IMR-90 (cell line): ENCODE data around the gene PEX14. TPM values are rescaled to one million over a fixed set of nuclear protein-coding genes. Genes with fewer than 3 reads are reported as not detected.

Source experiments
- ATAC-seq: fragments of 200-7000 bp; cut with Tn5 transposase; 2 replicates; pipeline ENCODE4 v1.9.1; 2020; ENCODE audit warnings: low read depth, mild to moderate bottlenecking, moderate library complexity
- BruUV-seq: library from RNA; stranded (reverse); fragments of 400-500 nt; replicated peaks from 2 replicates; lab custom pipeline; 2021; lab: Mats Ljungman, UMichigan
- CTCF ChIA-PET: fragments of 300-600 bp; formaldehyde crosslinking; extraction: SDS; loops from one replicate; lab custom pipeline; 2021; ENCODE audit warnings: antibody characterized with exemption; lab: Yijun Ruan, JAX
- POLR2A ChIA-PET: fragments of 300-600 bp; sonication (Branson Sonifier 250); formaldehyde crosslinking; loops from one replicate; lab custom pipeline; 2022; ENCODE audit warnings: antibody characterized with exemption; ENCODE audit not compliant: unreplicated experiment; lab: Charles Lee
- DNase-seq: peaks from one replicate; pipeline ENCODE4 v3.0.0; 2013
- H2AFZ ChIP-seq: replicated peaks from 2 replicates; pipeline ENCODE3; 2013; ENCODE audit warnings: low read length, mild to moderate bottlenecking; ENCODE audit not compliant: poor library complexity
- H2AK5ac ChIP-seq: 2 replicates; pipeline ENCODE4 v1.6.1; 2013; ENCODE audit warnings: low read depth, low read length, inconsistent platforms
- H2AK9ac ChIP-seq: replicated peaks from 2 replicates; pipeline ENCODE3; 2013; ENCODE audit warnings: mild to moderate bottlenecking, low read depth, low read length, moderate library complexity; ENCODE audit not compliant: poor library complexity
- H2BK120ac ChIP-seq: 2 replicates; pipeline ENCODE4 v1.6.1; 2013; ENCODE audit warnings: low read depth, low read length, inconsistent platforms
- H2BK15ac ChIP-seq: 3 replicates; pipeline ENCODE4 v1.6.1; 2013; ENCODE audit warnings: low read depth, low read length, inconsistent platforms
- H2BK20ac ChIP-seq: 2 replicates; pipeline ENCODE4 v1.6.1; 2013; ENCODE audit warnings: low read depth, mild to moderate bottlenecking, inconsistent platforms, low read length, moderate library complexity
- H2BK5ac ChIP-seq: 2 replicates; pipeline ENCODE4 v1.6.1; 2013; ENCODE audit warnings: mild to moderate bottlenecking, low read depth, low read length, inconsistent platforms; ENCODE audit not compliant: poor library complexity, severe bottlenecking
- H3K14ac ChIP-seq: replicated peaks from 2 replicates; pipeline ENCODE4 v1.6.1; 2013; ENCODE audit warnings: low read depth, low read length, inconsistent platforms
- H3K18ac ChIP-seq: 2 replicates; pipeline ENCODE4 v1.6.1; 2013; ENCODE audit warnings: low read depth, low read length, control low read depth
- H3K23ac ChIP-seq: 2 replicates; pipeline ENCODE4 v1.6.1; 2013; ENCODE audit warnings: low read depth, low read length, inconsistent platforms
- H3K27ac ChIP-seq: 2 replicates; pipeline ENCODE4 v1.5.1; 2013; ENCODE audit warnings: mild to moderate bottlenecking, control low read depth, low read length; ENCODE audit not compliant: insufficient read depth
- H3K27me3 ChIP-seq: 2 replicates; pipeline ENCODE4 v1.6.1; 2013; ENCODE audit warnings: low read length; ENCODE audit not compliant: control insufficient read depth, insufficient read depth
- H3K36me3 ChIP-seq: 2 replicates; pipeline ENCODE4 v1.6.1; 2013; ENCODE audit warnings: low read length, mixed read lengths; ENCODE audit not compliant: control insufficient read depth, insufficient read depth
- H3K4ac ChIP-seq: 2 replicates; pipeline ENCODE4 v1.6.1; 2013; ENCODE audit warnings: low read depth, low read length, inconsistent platforms
- H3K4me1 ChIP-seq: 2 replicates; pipeline ENCODE4 v1.6.1; 2013; ENCODE audit warnings: low read length, mixed read lengths; ENCODE audit not compliant: control insufficient read depth, insufficient read depth
- H3K4me2 ChIP-seq: 2 replicates; pipeline ENCODE4 v1.6.1; 2013; ENCODE audit warnings: low read depth, mild to moderate bottlenecking, control low read depth, low read length, moderate library complexity
- H3K4me3 ChIP-seq: 2 replicates; pipeline ENCODE4 v1.5.1; 2013; ENCODE audit warnings: low read depth, mild to moderate bottlenecking, control low read depth, low read length, moderate library complexity; ENCODE audit not compliant: insufficient read depth
- H3K56ac ChIP-seq: 2 replicates; pipeline ENCODE4 v1.6.1; 2013; ENCODE audit warnings: low read length, inconsistent platforms; ENCODE audit not compliant: insufficient read depth; ENCODE audit errors: extremely low read depth
- H3K79me1 ChIP-seq, 2 experiments: 2 replicates each; pipeline ENCODE4 v1.6.1; 2013; ENCODE audit warnings: low read length in 2 of 2, inconsistent platforms in 1 of 2, low read depth in 1 of 2
- H3K9ac ChIP-seq: 2 replicates; pipeline ENCODE4 v1.6.1; 2013; ENCODE audit warnings: low read depth, low read length, control low read depth
- H3K9me1 ChIP-seq: 2 replicates; pipeline ENCODE4 v1.6.1; 2013; ENCODE audit warnings: low read length, inconsistent platforms; ENCODE audit not compliant: insufficient read depth
- H3K9me3 ChIP-seq: 2 replicates; pipeline ENCODE4 v1.6.1; 2013; ENCODE audit warnings: low read length; ENCODE audit not compliant: control insufficient read depth, insufficient read depth
- H4K20me1 ChIP-seq: 2 replicates; pipeline ENCODE4 v1.6.1; 2013; ENCODE audit warnings: low read length, inconsistent platforms; ENCODE audit not compliant: insufficient read depth
- H4K5ac ChIP-seq: 2 replicates; pipeline ENCODE4 v1.6.1; 2013; ENCODE audit warnings: mild to moderate bottlenecking, low read depth, low read length, control low read depth
- H4K8ac ChIP-seq, 2 experiments: 2 replicates each; pipeline ENCODE4 v1.6.1; 2013; ENCODE audit warnings: low read depth in 2 of 2, low read length in 2 of 2, control low read depth in 1 of 2, inconsistent platforms in 1 of 2
- H4K91ac ChIP-seq: 2 replicates; pipeline ENCODE4 v1.6.1; 2013; ENCODE audit warnings: low read depth, low read length, inconsistent platforms; ENCODE audit not compliant: insufficient read depth
- CHD1 ChIP-seq: IDR thresholded peaks from 2 replicates; pipeline ENCODE4 v1.6.1; 2012; ENCODE audit warnings: low read depth, low read length, improper control_type of control experiment
- MAFK ChIP-seq: IDR thresholded peaks from 2 replicates; pipeline ENCODE4 v1.6.1; 2012; ENCODE audit warnings: low read depth, low read length, improper control_type of control experiment
- MAZ ChIP-seq: IDR thresholded peaks from 2 replicates; pipeline ENCODE4 v1.6.1; 2012; ENCODE audit warnings: low read depth, mild to moderate bottlenecking, low read length, improper control_type of control experiment, moderate library complexity, borderline replicate concordance
- NFE2L2 ChIP-seq: fragments of 150-350 bp; IDR thresholded peaks from 2 replicates; pipeline ENCODE4 v1.6.1; 2016; ENCODE audit warnings: low read depth, mild to moderate bottlenecking, low read length
- POLR2A ChIP-seq: IDR thresholded peaks from 2 replicates; pipeline ENCODE4 v1.6.1; 2012; ENCODE audit warnings: mild to moderate bottlenecking, low read depth, low read length
- RAD21 ChIP-seq: IDR thresholded peaks from 2 replicates; pipeline ENCODE4 v1.6.1; 2012; ENCODE audit warnings: low read length, improper control_type of control experiment
- RCOR1 ChIP-seq: IDR thresholded peaks from 2 replicates; pipeline ENCODE4 v1.6.1; 2012; ENCODE audit warnings: mild to moderate bottlenecking, low read length, improper control_type of control experiment; ENCODE audit not compliant: insufficient replicate concordance
- RFX5 ChIP-seq: IDR thresholded peaks from 2 replicates; pipeline ENCODE4 v1.8.0; 2012; ENCODE audit warnings: low read depth, mild to moderate bottlenecking, low read length, moderate library complexity
- SMC3 ChIP-seq: fragments of 150-350 bp; IDR thresholded peaks from 2 replicates; pipeline ENCODE4 v1.6.1; 2016; ENCODE audit warnings: low read depth, mild to moderate bottlenecking, antibody characterized with exemption, low read length, moderate library complexity
- WGBS, 2 experiments: methylation state at CpG; one replicate each; pipeline versions ENCODE4 v1.1.5 to v1.1.7; 2013; ENCODE audit warnings: missing lambda C conversion rate in 2 of 2; ENCODE audit not compliant: insufficient read length in 1 of 2; ENCODE audit errors: extremely low coverage in 2 of 2; 5-methylcytosine and 5-hydroxymethylcytosine counted together
- dilution Hi-C: fragments of 300-500 bp; cut with HindIII; formaldehyde crosslinking; loops from one replicate; pipeline ENCODE4 v1.14.3; 2018; ENCODE audit warnings: low sequenced_read_pairs; ENCODE audit not compliant: unreplicated experiment
- in situ Hi-C: fragments of 300-500 bp; cut with MboI; formaldehyde crosslinking; loops from 3 replicates; pipeline ENCODE4 v1.14.3; 2019; ENCODE audit warnings: low sequenced_read_pairs, inconsistent platforms, mixed read lengths
- intact Hi-C: fragments of 100-400 bp; cut with micrococcal nuclease; formaldehyde crosslinking; loops from 2 replicates; pipeline ENCODE4 v1.10.0; 2022
- polyA plus RNA-seq, 3 experiments: library from polyadenylated mRNA; depleted of rRNA; stranded (reverse); fragments of >200 nt; gene quantifications; 2 replicates each; pipeline ENCODE4 v1.2.3, GENCODE V29; 2012; ENCODE audit warnings: low replicate concordance in 1 of 3
- total RNA-seq: library from RNA; depleted of rRNA; stranded (reverse); fragments of >200 nt; gene quantifications from 2 replicates; pipeline ENCODE4 v1.2.3, GENCODE V29; 2012
- TF ChIP-seq, protein P1 (sequence below): fragments of 150-350 bp; IDR thresholded peaks from 2 replicates; pipeline ENCODE4 v1.6.1; 2017; ENCODE audit warnings: mild to moderate bottlenecking, antibody characterized with exemption, low read length, low read depth
- TF ChIP-seq, protein P2 (sequence below): fragments of 150-350 bp; IDR thresholded peaks from 2 replicates; pipeline ENCODE4 v1.6.1; 2016; ENCODE audit warnings: low read depth, mild to moderate bottlenecking, low read length, moderate library complexity, borderline replicate concordance

PEX14 gene
- total and polyA plus RNA-seq, 2 of the 4 experiments (the other 2 are of a cell fraction) = 9.5 to 22.5 TPM

GRCh38 chr1:10521537-10522157, 46.9 kb downstream of the PEX14 start:
- WGBS, 2 experiments = 94% methylated on average over 3 of the region's 8 CpGs; no CpG with 5 or more reads in 1 of the 2 experiments
- Histone ChIP-seq H4K20me1 (peaks cover 5% of the 10 kb centered on the region), H2BK120ac (no peak overlapping the region), H4K8ac (no peak overlapping the region), H2AK9ac (no peak overlapping the region), H2BK5ac (no peak overlapping the region), H3K4ac (no peak overlapping the region), H3K79me1 (peaks cover 31 to 44% of the 10 kb centered on the region in 2 experiments), H2AK5ac (no peak overlapping the region), H3K36me3 (no peaks in the 10 kb centered on the region), H3K14ac (no peak overlapping the region), H2AFZ (no peak overlapping the region), H3K56ac (no peak overlapping the region), H4K91ac (no peak overlapping the region), H3K18ac (no peak overlapping the region), H3K9ac (no peak overlapping the region), H3K9me1 (peaks cover 3% of the 10 kb centered on the region; the same call in 1 of the 2 replicates), H3K9me3 (no peaks in the 10 kb centered on the region), H3K4me3 (no peak overlapping the region), H3K4me1 (0 out of 2 replicates have a peak, but pooled peaks cover 3% of the 10 kb centered on the region), H2BK15ac (no peak overlapping the region), H3K4me2 (no peak overlapping the region), H3K27me3 (no peaks in the 10 kb centered on the region), H3K27ac (no peak overlapping the region), H3K23ac (no peak overlapping the region), H4K5ac (no peak overlapping the region), H2BK20ac (no peak overlapping the region)
- intact Hi-C loops = no loop called here
- no peak for ATAC-seq
- no TSS peak for BruUV-seq
- ChIA-PET CTCF (interaction anchor here (0.7 kb wide), 1 partner anchor 9 kb away, joined by 3 read pairs; no protein-coding TSS in a partner anchor), POLR2A (no interaction called here)
- dilution Hi-C loops = no loop called here
- DNase-seq = no peak
- TF ChIP-seq NFE2L2 (no peak), SMC3 (no peak), CHD1 (no peak), RAD21 (no peak), RCOR1 (no peak), RFX5 (no peak), MAZ (no peak), MAFK (no peak), POLR2A (no peak)
- TF ChIP-seq, protein P1, sequence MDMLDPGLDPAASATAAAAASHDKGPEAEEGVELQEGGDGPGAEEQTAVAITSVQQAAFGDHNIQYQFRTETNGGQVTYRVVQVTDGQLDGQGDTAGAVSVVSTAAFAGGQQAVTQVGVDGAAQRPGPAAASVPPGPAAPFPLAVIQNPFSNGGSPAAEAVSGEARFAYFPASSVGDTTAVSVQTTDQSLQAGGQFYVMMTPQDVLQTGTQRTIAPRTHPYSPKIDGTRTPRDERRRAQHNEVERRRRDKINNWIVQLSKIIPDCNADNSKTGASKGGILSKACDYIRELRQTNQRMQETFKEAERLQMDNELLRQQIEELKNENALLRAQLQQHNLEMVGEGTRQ = no peak
- TF ChIP-seq, protein P2, sequence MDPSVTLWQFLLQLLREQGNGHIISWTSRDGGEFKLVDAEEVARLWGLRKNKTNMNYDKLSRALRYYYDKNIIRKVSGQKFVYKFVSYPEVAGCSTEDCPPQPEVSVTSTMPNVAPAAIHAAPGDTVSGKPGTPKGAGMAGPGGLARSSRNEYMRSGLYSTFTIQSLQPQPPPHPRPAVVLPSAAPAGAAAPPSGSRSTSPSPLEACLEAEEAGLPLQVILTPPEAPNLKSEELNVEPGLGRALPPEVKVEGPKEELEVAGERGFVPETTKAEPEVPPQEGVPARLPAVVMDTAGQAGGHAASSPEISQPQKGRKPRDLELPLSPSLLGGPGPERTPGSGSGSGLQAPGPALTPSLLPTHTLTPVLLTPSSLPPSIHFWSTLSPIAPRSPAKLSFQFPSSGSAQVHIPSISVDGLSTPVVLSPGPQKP = no peak
- in situ Hi-C loops = loop anchor here (10.0 kb wide), 1 partner anchor 173 kb away; no protein-coding TSS in a partner anchor
